OCI-LY1 (cell line): Measurements from ENCODE around the gene HJURP.

Source experiments
- EZH2 ChIP-seq: fragments of 200-600 bp; sonication (generic), shearing (Covaris generic); IDR thresholded peaks from 2 replicates; pipeline ENCODE4 v1.8.0; 2017; ENCODE audit warnings: borderline replicate concordance, mixed run types, mild to moderate bottlenecking, antibody characterized with exemption, low read length, moderate library complexity, mixed read lengths
- TF ChIP-seq, protein P1 (sequence below): fragments of 200-600 bp; sonication (generic), shearing (Covaris generic); IDR thresholded peaks from 2 replicates; pipeline ENCODE4 v1.5.1; 2017; ENCODE audit warnings: mild to moderate bottlenecking, antibody characterized with exemption, low read length, moderate library complexity, mixed read lengths

- TF ChIP-seq, protein P1, sequence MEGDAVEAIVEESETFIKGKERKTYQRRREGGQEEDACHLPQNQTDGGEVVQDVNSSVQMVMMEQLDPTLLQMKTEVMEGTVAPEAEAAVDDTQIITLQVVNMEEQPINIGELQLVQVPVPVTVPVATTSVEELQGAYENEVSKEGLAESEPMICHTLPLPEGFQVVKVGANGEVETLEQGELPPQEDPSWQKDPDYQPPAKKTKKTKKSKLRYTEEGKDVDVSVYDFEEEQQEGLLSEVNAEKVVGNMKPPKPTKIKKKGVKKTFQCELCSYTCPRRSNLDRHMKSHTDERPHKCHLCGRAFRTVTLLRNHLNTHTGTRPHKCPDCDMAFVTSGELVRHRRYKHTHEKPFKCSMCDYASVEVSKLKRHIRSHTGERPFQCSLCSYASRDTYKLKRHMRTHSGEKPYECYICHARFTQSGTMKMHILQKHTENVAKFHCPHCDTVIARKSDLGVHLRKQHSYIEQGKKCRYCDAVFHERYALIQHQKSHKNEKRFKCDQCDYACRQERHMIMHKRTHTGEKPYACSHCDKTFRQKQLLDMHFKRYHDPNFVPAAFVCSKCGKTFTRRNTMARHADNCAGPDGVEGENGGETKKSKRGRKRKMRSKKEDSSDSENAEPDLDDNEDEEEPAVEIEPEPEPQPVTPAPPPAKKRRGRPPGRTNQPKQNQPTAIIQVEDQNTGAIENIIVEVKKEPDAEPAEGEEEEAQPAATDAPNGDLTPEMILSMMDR = no peak
- TF ChIP-seq EZH2 = no peak
Measured at GRCh38 chr2:233798335-233799086, 55.8 kb downstream of the HJURP start.
